HEK293T (cell line): ENCODE results near the gene IGF2BP2.

ENCODE experiments used
- FOXA1 ChIP-seq: fragments of 450-650 bp; IDR thresholded peaks from 2 replicates; pipeline ENCODE4 v1.6.1; 2016; ENCODE audit warnings: mild to moderate bottlenecking
- FOXK2 ChIP-seq: fragments of 450-650 bp; IDR thresholded peaks from 2 replicates; pipeline ENCODE4 v1.6.1; 2016; ENCODE audit warnings: mild to moderate bottlenecking
- FOXM1 ChIP-seq: fragments of 450-650 bp; IDR thresholded peaks from 2 replicates; pipeline ENCODE4 v1.6.1; 2017; ENCODE audit warnings: mild to moderate bottlenecking, borderline replicate concordance
- SP1 ChIP-seq: fragments of 450-650 bp; IDR thresholded peaks from 2 replicates; pipeline ENCODE4 v1.6.1; 2017
- TARDBP ChIP-seq: fragments of 450-650 bp; IDR thresholded peaks from 2 replicates; pipeline ENCODE4 v1.6.1; 2016

DNA sequence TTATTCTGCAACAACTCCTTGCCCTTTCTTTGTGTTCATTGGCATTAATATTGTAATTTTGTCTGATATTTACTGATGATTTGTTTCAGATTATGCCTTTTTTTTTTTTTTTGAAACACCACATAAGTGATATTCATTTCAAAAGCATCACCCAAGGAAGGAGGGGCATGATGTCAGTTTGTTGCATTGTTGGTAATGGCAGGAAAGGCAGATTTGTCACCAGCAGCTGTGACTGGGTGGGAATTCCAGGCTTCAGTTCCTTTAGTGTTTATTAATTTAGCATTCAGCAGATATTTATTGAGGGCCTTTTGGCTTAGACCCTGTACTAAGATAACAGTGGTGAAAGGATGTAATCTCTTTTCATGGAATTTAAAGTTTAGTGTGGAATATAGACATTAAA lies 219.3 kb downstream of the IGF2BP2 start:
- TF ChIP-seq SP1 (no peak), TARDBP (no peak), FOXK2 (no peak), FOXM1 (no peak), FOXA1 (no peak)
